Ascending aorta (tissue), 2 donors: ENCODE data around the gene HDAC3. TPM values are rescaled to one million over a fixed set of nuclear protein-coding genes. Genes with fewer than 3 reads are reported as not detected.
A peak's percentile ranks its signal among the peaks of the same experiment; 100 is the strongest.

ENCODE experiments used
- DNase-seq, 2 donors: peaks; one replicate each; pipeline ENCODE4 v3.0.0-alpha.2; 2019; ENCODE audit warnings: low spot score in 2 of 2
- H3K27ac ChIP-seq, 2 donors: fragments of 200-600 bp; sonication (generic); one replicate each; pipeline ENCODE4 v1.5.1; 2016 to 2017; ENCODE audit warnings: mild to moderate bottlenecking in 1 of 2
- H3K27me3 ChIP-seq: fragments of 200-600 bp; sonication (generic); one replicate; pipeline ENCODE4 v1.5.1; 2017
- H3K36me3 ChIP-seq, 2 donors: fragments of 200-600 bp; sonication (generic); one replicate each; pipeline ENCODE4 v1.5.1; 2016
- H3K4me1 ChIP-seq, 2 donors: fragments of 200-600 bp; sonication (generic); one replicate each; pipeline ENCODE4 v1.5.1; 2016 to 2017; ENCODE audit warnings: mild to moderate bottlenecking in 1 of 2
- H3K4me3 ChIP-seq, 2 donors: fragments of 200-600 bp; sonication (generic); one replicate each; pipeline ENCODE4 v1.5.1; 2016 to 2017; ENCODE audit warnings: mild to moderate bottlenecking in 1 of 2
- H3K9me3 ChIP-seq, 2 donors: fragments of 200-600 bp; sonication (generic); one replicate each; pipeline ENCODE4 v1.5.1; 2016
- CTCF ChIP-seq, 3 experiments: fragments of 200-600 bp in 2 of 3; fragments of 450-650 bp in 1 of 3; sonication (generic) in 2 of 3; IDR thresholded peaks; one replicate each; pipeline ENCODE4 v1.5.1; 2016 to 2019; ENCODE audit warnings: antibody characterized with exemption in 3 of 3, mild to moderate bottlenecking in 1 of 3, moderate library complexity in 1 of 3
- intact Hi-C: fragments of 100-400 bp; cut with DNase I; formaldehyde crosslinking; loops from one replicate; pipeline ENCODE4 v1.15.1; 2023
- total RNA-seq: library from RNA; depleted of rRNA; stranded (reverse); fragments of >200 nt; gene quantifications from one replicate; pipeline ENCODE4 v1.1.0, GENCODE V29; 2016

The HDAC3 gene
- total RNA-seq, 1 donor from 2014 or later = 43.4 TPM

- Histone ChIP-seq H3K4me3 (no peak overlapping the region), H3K36me3 (peaks cover 31 to 62% of the 10 kb centered on the region in 2 donors), H3K27me3 (no peaks in the 10 kb centered on the region), H3K9me3 (no peaks in the 10 kb centered on the region), H3K27ac (no peak overlapping the region), H3K4me1 (peaks cover 0 to 9% of the 10 kb centered on the region in 2 donors)
- no peak for DNase-seq
- intact Hi-C loops = no loop called here
- TF ChIP-seq CTCF (IDR thresholded peaks at IDR 0.05) = no peak
Measured at GRCh38 chr5:141646026-141646425, 9.4 kb upstream of the HDAC3 start.

GRCh38 chr5:141641634-141642267 is 5.1 kb upstream of the HDAC3 start:
- H3K36me3 ChIP-seq = peaks cover 26 to 50% of the 10 kb centered on the region in 2 donors
- peaks cover 8 to 9% of the 10 kb centered on the region in 2 donors for H3K4me1 ChIP-seq
- DNase-seq = no peak
- intact Hi-C loops = no loop called here
- no peak overlapping the region for H3K27ac ChIP-seq
- no peaks in the 10 kb centered on the region for H3K9me3 ChIP-seq
- H3K27me3 ChIP-seq = no peaks in the 10 kb centered on the region
- no peak overlapping the region for H3K4me3 ChIP-seq
- no peak for TF ChIP-seq CTCF (IDR thresholded peaks at IDR 0.05)

GRCh38 chr5:141640698-141641097 is 4.0 kb upstream of the HDAC3 start:
- Histone ChIP-seq H3K36me3 (peaks cover 15 to 39% of the 10 kb centered on the region in 2 donors), H3K9me3 (no peaks in the 10 kb centered on the region), H3K27me3 (no peaks in the 10 kb centered on the region), H3K4me1 (peaks cover 10 to 11% of the 10 kb centered on the region in 2 donors), H3K4me3 (no peak overlapping the region), H3K27ac (no peak overlapping the region)
- no peak for TF ChIP-seq CTCF (IDR thresholded peaks at IDR 0.05)
- intact Hi-C loops = no loop called here
- DNase-seq = peak in 1 of 2 donors; percentile 54

- Histone ChIP-seq H3K4me3 (no peak overlapping the region), H3K36me3 (peaks cover 10 to 33% of the 10 kb centered on the region in 2 donors), H3K27ac (no peak overlapping the region), H3K27me3 (no peaks in the 10 kb centered on the region), H3K9me3 (no peaks in the 10 kb centered on the region), H3K4me1 (peaks cover 10 to 16% of the 10 kb centered on the region in 2 donors)
- DNase-seq = peak in 1 of 2 donors; percentile 48
- intact Hi-C loops = no loop called here
- no peak for TF ChIP-seq CTCF (IDR thresholded peaks at IDR 0.05)
Measured at GRCh38 chr5:141640051-141640415, 3.4 kb upstream of the HDAC3 start.

- DNase-seq = peak in 1 of 2 donors; percentile 44
- intact Hi-C loops = loop anchor here (5.0 kb wide), 1 partner anchor 47 kb away; no protein-coding TSS in a partner anchor
- no peak for TF ChIP-seq CTCF (IDR thresholded peaks at IDR 0.05)
- Histone ChIP-seq H3K4me3 (no peak overlapping the region), H3K27me3 (no peaks in the 10 kb centered on the region), H3K27ac (no peak overlapping the region), H3K9me3 (no peaks in the 10 kb centered on the region), H3K36me3 (peaks cover 6 to 27% of the 10 kb centered on the region in 2 donors), H3K4me1 (peaks cover 10 to 21% of the 10 kb centered on the region in 2 donors)
Measured at GRCh38 chr5:141639357-141640050, 2.9 kb upstream of the HDAC3 start.
